ENCODE data around the gene SLC41A2. TPM values are rescaled to one million over a fixed set of nuclear protein-coding genes. Genes with fewer than 3 reads are reported as not detected.

SLC41A2 gene
- total RNA-seq, 2 experiments from 2014 or later, result 6.3 to 14.8 TPM

- Mint-ChIP-seq H3K4me1 (peaks cover 6% of the 10 kb centered on the region), H3K36me3 (no peaks in the 10 kb centered on the region), H3K9me3 (ENCODE audit: low read depth) (no peaks in the 10 kb centered on the region), H3K27me3 (peaks cover 19% of the 10 kb centered on the region), H3K27ac (no peak overlapping the region), H3K4me3 (no peak overlapping the region)
- ATAC-seq, result no peak
- DNase-seq, result no peak
- CTCF ChIA-PET, result interaction anchor here (0.7 kb wide), 1 partner anchor 16 kb away, joined by 3 read pairs; no protein-coding TSS in a partner anchor
These were observed 17.7 kb upstream of the SLC41A2 start for GRCh38 chr12:104975587-104976343.

- no peak for DNase-seq
- Mint-ChIP-seq H3K27me3 (peaks cover 12% of the 10 kb centered on the region), H3K4me1 (peaks cover 6% of the 10 kb centered on the region), H3K27ac (no peak overlapping the region), H3K4me3 (no peak overlapping the region), H3K36me3 (no peaks in the 10 kb centered on the region), H3K9me3 (ENCODE audit: low read depth) (no peaks in the 10 kb centered on the region)
- CTCF ChIA-PET, result no interaction called here
- no peak for ATAC-seq
These were observed 16.7 kb upstream of the SLC41A2 start for GRCh38 chr12:104974626-104975290.

GRCh38 chr12:104973250-104973649 lies 15.2 kb upstream of the SLC41A2 start:
- no peak overlapping the region for H3K27ac Mint-ChIP-seq
- CTCF ChIA-PET, result no interaction called here
- no peaks in the 10 kb centered on the region for H3K9me3 Mint-ChIP-seq (ENCODE audit: low read depth)

GRCh38 chr12:104971306-104971705 lies 13.2 kb upstream of the SLC41A2 start:
- ATAC-seq (no peak), DNase-seq (no peak)
- no peaks in the 10 kb centered on the region for H3K9me3 Mint-ChIP-seq (ENCODE audit: low read depth)
- CTCF ChIA-PET, result no interaction called here
- no peak overlapping the region for H3K27ac Mint-ChIP-seq
- H3K27me3 Mint-ChIP-seq, result peaks cover 10% of the 10 kb centered on the region
- H3K4me3 Mint-ChIP-seq, result no peak overlapping the region
- no peaks in the 10 kb centered on the region for H3K36me3 Mint-ChIP-seq
- H3K4me1 Mint-ChIP-seq, result peaks cover 6% of the 10 kb centered on the region

More at GRCh38 chr12:104973250-104973649, 15.2 kb upstream of the SLC41A2 start:
- Mint-ChIP-seq H3K36me3 (no peaks in the 10 kb centered on the region), H3K27me3 (peaks cover 7% of the 10 kb centered on the region), H3K4me1 (peaks cover 6% of the 10 kb centered on the region), H3K4me3 (no peak overlapping the region)
- DNase-seq, result no peak
- no peak for ATAC-seq

GRCh38 chr12:104969343-104969742 lies 11.3 kb upstream of the SLC41A2 start:
- H3K4me1 Mint-ChIP-seq, result no peaks in the 10 kb centered on the region
- CTCF ChIA-PET, result interaction anchor here (0.8 kb wide), 1 partner anchor 783 kb away, joined by 3 read pairs; no protein-coding TSS in a partner anchor
- no peak overlapping the region for H3K4me3 Mint-ChIP-seq

GRCh38 chr12:104966677-104967076 lies 8.6 kb upstream of the SLC41A2 start:
- Mint-ChIP-seq H3K27ac (no peak overlapping the region), H3K4me1 (no peaks in the 10 kb centered on the region), H3K27me3 (peaks cover 40% of the 10 kb centered on the region), H3K36me3 (no peaks in the 10 kb centered on the region), H3K4me3 (no peak overlapping the region), H3K9me3 (ENCODE audit: low read depth) (no peaks in the 10 kb centered on the region)
- CTCF ChIA-PET, result interaction anchor here (0.8 to 1.5 kb wide), 2 partner anchors 8 to 585 kb away, joined by 3 to 4 read pairs; no protein-coding TSS in a partner anchor
- no peak for ATAC-seq
- DNase-seq, result no peak

More at GRCh38 chr12:104969343-104969742, 11.3 kb upstream of the SLC41A2 start:
- Mint-ChIP-seq H3K27me3 (peaks cover 25% of the 10 kb centered on the region), H3K36me3 (no peaks in the 10 kb centered on the region), H3K27ac (no peak overlapping the region), H3K9me3 (ENCODE audit: low read depth) (no peaks in the 10 kb centered on the region)
- ATAC-seq (no peak), DNase-seq (no peak)

- Mint-ChIP-seq H3K4me3 (no peak overlapping the region), H3K9me3 (ENCODE audit: low read depth) (no peaks in the 10 kb centered on the region), H3K27me3 (peaks cover 54% of the 10 kb centered on the region), H3K4me1 (peaks cover 1% of the 10 kb centered on the region), H3K36me3 (peaks cover 2% of the 10 kb centered on the region), H3K27ac (no peak overlapping the region)
- no peak for ATAC-seq
- CTCF ChIA-PET, result no interaction called here
- DNase-seq, result no peak
These were observed 6.7 kb upstream of the SLC41A2 start for GRCh38 chr12:104964856-104965205.

- Mint-ChIP-seq H3K27me3 (peaks cover 59% of the 10 kb centered on the region), H3K4me1 (peaks cover 6% of the 10 kb centered on the region), H3K36me3 (peaks cover 2% of the 10 kb centered on the region), H3K4me3 (no peak overlapping the region), H3K9me3 (ENCODE audit: low read depth) (no peaks in the 10 kb centered on the region), H3K27ac (no peak overlapping the region)
- CTCF ChIA-PET, result no interaction called here
- DNase-seq, result no peak
- ATAC-seq, result no peak
These were observed 6.2 kb upstream of the SLC41A2 start for GRCh38 chr12:104964167-104964855.

- Mint-ChIP-seq H3K4me1 (peaks cover 11% of the 10 kb centered on the region), H3K9me3 (ENCODE audit: low read depth) (no peaks in the 10 kb centered on the region), H3K27me3 (peaks cover 65% of the 10 kb centered on the region), H3K4me3 (no peak overlapping the region), H3K27ac (no peak overlapping the region), H3K36me3 (peaks cover 2% of the 10 kb centered on the region)
- DNase-seq (no peak), ATAC-seq (no peak)
- CTCF ChIA-PET, result interaction anchor here (0.8 kb wide), 1 partner anchor 55 kb away, joined by 3 read pairs; no protein-coding TSS in a partner anchor
These were observed 5.7 kb upstream of the SLC41A2 start for GRCh38 chr12:104963757-104964156.

GRCh38 chr12:104960464-104960863 lies 2.4 kb upstream of the SLC41A2 start:
- Mint-ChIP-seq H3K4me3 (no peak overlapping the region), H3K27ac (no peak overlapping the region), H3K4me1 (peaks cover 23% of the 10 kb centered on the region), H3K36me3 (peaks cover 2% of the 10 kb centered on the region), H3K27me3 (peaks cover 65% of the 10 kb centered on the region), H3K9me3 (ENCODE audit: low read depth) (no peaks in the 10 kb centered on the region)
- CTCF ChIA-PET, result interaction anchor here (0.7 to 1.2 kb wide), 2 partner anchors 15 to 30 kb away, joined by 3 read pairs; no protein-coding TSS in a partner anchor
- ATAC-seq (no peak), DNase-seq (no peak)

- peaks cover 59% of the 10 kb centered on the region for H3K27me3 Mint-ChIP-seq
- DNase-seq (no peak), ATAC-seq (no peak)
- H3K27ac Mint-ChIP-seq, result no peak overlapping the region
- CTCF ChIA-PET, result interaction anchor here (0.9 to 3.0 kb wide), 8 partner anchors 8 to 100 kb away, joined by 3 to 18 read pairs (median 4); no protein-coding TSS in a partner anchor
- H3K36me3 Mint-ChIP-seq, result peaks cover 2% of the 10 kb centered on the region
- no peaks in the 10 kb centered on the region for H3K9me3 Mint-ChIP-seq (ENCODE audit: low read depth)
- H3K4me1 Mint-ChIP-seq, result peaks cover 23% of the 10 kb centered on the region
- peak overlapping the region; percentile 81 for H3K4me3 Mint-ChIP-seq
These were observed 1.3 kb upstream of the SLC41A2 start for GRCh38 chr12:104959335-104959841.

GRCh38 chr12:104958805-104959334 lies 780 bp upstream of the SLC41A2 start:
- ATAC-seq (no peak), DNase-seq (no peak)
- Mint-ChIP-seq H3K9me3 (ENCODE audit: low read depth) (no peaks in the 10 kb centered on the region), H3K4me3 (peak overlapping the region; percentile 81), H3K36me3 (peaks cover 2% of the 10 kb centered on the region), H3K27ac (peak overlapping the region; percentile 73), H3K27me3 (peaks cover 57% of the 10 kb centered on the region), H3K4me1 (peaks cover 23% of the 10 kb centered on the region)
- CTCF ChIA-PET, result interaction anchor here (0.9 to 3.0 kb wide), 8 partner anchors 9 to 101 kb away, joined by 3 to 18 read pairs (median 4); no protein-coding TSS in a partner anchor

- Mint-ChIP-seq H3K4me3 (peak overlapping the region; percentile 73), H3K27me3 (peaks cover 51% of the 10 kb centered on the region), H3K36me3 (peaks cover 2% of the 10 kb centered on the region), H3K4me1 (peaks cover 23% of the 10 kb centered on the region), H3K9me3 (ENCODE audit: low read depth) (no peaks in the 10 kb centered on the region), H3K27ac (peak overlapping the region; percentile 17)
- peak; percentile 35 for ATAC-seq
- DNase-seq, result peak; percentile 47
- CTCF ChIA-PET, result interaction anchor here (0.8 to 3.0 kb wide), 5 partner anchors 9 to 584 kb away, joined by 3 to 18 read pairs (median 3); no protein-coding TSS in a partner anchor
These were observed 430 bp downstream of the SLC41A2 start for GRCh38 chr12:104957719-104958000.
